ENCODE data around the gene TMEM54.

- TF ChIP-seq, protein P1, sequence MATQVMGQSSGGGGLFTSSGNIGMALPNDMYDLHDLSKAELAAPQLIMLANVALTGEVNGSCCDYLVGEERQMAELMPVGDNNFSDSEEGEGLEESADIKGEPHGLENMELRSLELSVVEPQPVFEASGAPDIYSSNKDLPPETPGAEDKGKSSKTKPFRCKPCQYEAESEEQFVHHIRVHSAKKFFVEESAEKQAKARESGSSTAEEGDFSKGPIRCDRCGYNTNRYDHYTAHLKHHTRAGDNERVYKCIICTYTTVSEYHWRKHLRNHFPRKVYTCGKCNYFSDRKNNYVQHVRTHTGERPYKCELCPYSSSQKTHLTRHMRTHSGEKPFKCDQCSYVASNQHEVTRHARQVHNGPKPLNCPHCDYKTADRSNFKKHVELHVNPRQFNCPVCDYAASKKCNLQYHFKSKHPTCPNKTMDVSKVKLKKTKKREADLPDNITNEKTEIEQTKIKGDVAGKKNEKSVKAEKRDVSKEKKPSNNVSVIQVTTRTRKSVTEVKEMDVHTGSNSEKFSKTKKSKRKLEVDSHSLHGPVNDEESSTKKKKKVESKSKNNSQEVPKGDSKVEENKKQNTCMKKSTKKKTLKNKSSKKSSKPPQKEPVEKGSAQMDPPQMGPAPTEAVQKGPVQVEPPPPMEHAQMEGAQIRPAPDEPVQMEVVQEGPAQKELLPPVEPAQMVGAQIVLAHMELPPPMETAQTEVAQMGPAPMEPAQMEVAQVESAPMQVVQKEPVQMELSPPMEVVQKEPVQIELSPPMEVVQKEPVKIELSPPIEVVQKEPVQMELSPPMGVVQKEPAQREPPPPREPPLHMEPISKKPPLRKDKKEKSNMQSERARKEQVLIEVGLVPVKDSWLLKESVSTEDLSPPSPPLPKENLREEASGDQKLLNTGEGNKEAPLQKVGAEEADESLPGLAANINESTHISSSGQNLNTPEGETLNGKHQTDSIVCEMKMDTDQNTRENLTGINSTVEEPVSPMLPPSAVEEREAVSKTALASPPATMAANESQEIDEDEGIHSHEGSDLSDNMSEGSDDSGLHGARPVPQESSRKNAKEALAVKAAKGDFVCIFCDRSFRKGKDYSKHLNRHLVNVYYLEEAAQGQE (IDR thresholded peaks at IDR 0.05): no peak
- TF ChIP-seq TAF1 (conservative IDR thresholded peaks at IDR 0.05): no peak
- no peak for TF ChIP-seq CTCF (IDR thresholded peaks at IDR 0.05; ENCODE audit: low read depth, low read length, missing input control)
- no peak for TF ChIP-seq JUND (IDR thresholded peaks at IDR 0.05)
- TF ChIP-seq YY1 (IDR thresholded peaks at IDR 0.05): no peak
- TF ChIP-seq FOXA1 (IDR thresholded peaks at IDR 0.05): no peak
- no peak for TF ChIP-seq RAD21 (IDR thresholded peaks at IDR 0.05)
- TF ChIP-seq, protein P2, sequence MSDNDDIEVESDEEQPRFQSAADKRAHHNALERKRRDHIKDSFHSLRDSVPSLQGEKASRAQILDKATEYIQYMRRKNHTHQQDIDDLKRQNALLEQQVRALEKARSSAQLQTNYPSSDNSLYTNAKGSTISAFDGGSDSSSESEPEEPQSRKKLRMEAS (IDR thresholded peaks at IDR 0.05): no peak
- TF ChIP-seq ZBTB33 (IDR thresholded peaks at IDR 0.05): no peak
- TF ChIP-seq SP1 (IDR thresholded peaks at IDR 0.05): no peak
- TF ChIP-seq RXRA (IDR thresholded peaks at IDR 0.05): no peak
- TF ChIP-seq FOXA2 (IDR thresholded peaks at IDR 0.05): no peak
Observed at GRCh38 chr1:32874860-32875752, 26.1 kb downstream of the TMEM54 start.
